ENCODE data around the gene IGF2BP3.

The IGF2BP3 gene

GRCh38 chr7:23334482-23335056 is 135.7 kb downstream of the IGF2BP3 start (continued):
- TF ChIP-seq PRDM2 (tag by site-specific recombination; IDR thresholded peaks at IDR 0.05; ENCODE audit: borderline replicate concordance) (no peak), ZXDB (tag by site-specific recombination; IDR thresholded peaks at IDR 0.05) (peak; percentile 90), SP7 (tag by site-specific recombination; IDR thresholded peaks at IDR 0.05) (no peak), ZBTB21 (tag by site-specific recombination; IDR thresholded peaks at IDR 0.05) (no peak), ZNF488 (tag by site-specific recombination; IDR thresholded peaks at IDR 0.05) (no peak), ZBTB20 (tag by site-specific recombination; IDR thresholded peaks at IDR 0.05) (no peak), ZNF138 (tag by site-specific recombination; IDR thresholded peaks at IDR 0.05; ENCODE audit: borderline replicate concordance) (no peak), ZNF76 (tag by site-specific recombination; IDR thresholded peaks at IDR 0.05; ENCODE audit: borderline replicate concordance, low read depth) (no peak), ZNF473 (tag by site-specific recombination; IDR thresholded peaks at IDR 0.05) (no peak), ZSCAN23 (tag by site-specific recombination; IDR thresholded peaks at IDR 0.05) (no peak), ZNF626 (tag by site-specific recombination; IDR thresholded peaks at IDR 0.05) (no peak), ZNF843 (tag by site-specific recombination; IDR thresholded peaks at IDR 0.05) (peak; percentile 96), ZNF785 (tag by site-specific recombination; IDR thresholded peaks at IDR 0.05) (no peak), ZNF239 (tag by site-specific recombination; IDR thresholded peaks at IDR 0.05) (no peak), ZBTB7A (tag by site-specific recombination; IDR thresholded peaks at IDR 0.05; ENCODE audit: low read depth) (no peak), ZFP69B (tag by site-specific recombination; IDR thresholded peaks at IDR 0.05) (peak; percentile 32; the same call in 1 of the 2 replicates), ZEB2 (tag by site-specific recombination; IDR thresholded peaks at IDR 0.05) (peak; percentile 89), KLF8 (tag by site-specific recombination; IDR thresholded peaks at IDR 0.05) (peak; percentile 72), SCRT1 (tag by site-specific recombination; IDR thresholded peaks at IDR 0.05; ENCODE audit: borderline replicate concordance) (no peak), ZNF658 (tag by site-specific recombination; IDR thresholded peaks at IDR 0.05) (no peak), YY2 (tag by site-specific recombination; IDR thresholded peaks at IDR 0.05) (no peak), ZNF501 (tag by site-specific recombination; IDR thresholded peaks at IDR 0.05) (no peak), ZNF624 (tag by site-specific recombination; IDR thresholded peaks at IDR 0.05) (no peak), PATZ1 (tag by site-specific recombination; IDR thresholded peaks at IDR 0.05) (0 out of 2 replicates have a peak, but pooled peaks have one; percentile 29), YY1 (tag by site-specific recombination; IDR thresholded peaks at IDR 0.05) (no peak), PRDM6 (tag by site-specific recombination; IDR thresholded peaks at IDR 0.05) (peak; percentile 90), ZNF521 (tag by site-specific recombination; IDR thresholded peaks at IDR 0.05) (no peak), ZNF768 (tag by site-specific recombination; IDR thresholded peaks at IDR 0.05) (no peak), ZFP41 (tag by site-specific recombination; IDR thresholded peaks at IDR 0.05; ENCODE audit: borderline replicate concordance) (no peak), GLIS1 (tag by site-specific recombination; IDR thresholded peaks at IDR 0.05) (peak; percentile 76), ZNF561 (tag by site-specific recombination; IDR thresholded peaks at IDR 0.05; ENCODE audit: borderline replicate concordance) (no peak), RBAK (tag by site-specific recombination; IDR thresholded peaks at IDR 0.05) (no peak), ZNF585B (tag by site-specific recombination; IDR thresholded peaks at IDR 0.05) (no peak)

All from HEK293 (cell line).